SKM-1 (cell line): ENCODE measurements around the gene KLK7.
"Not testable (repeated sequence)": the region's sequence is repeated elsewhere in the genome, so short reads cannot be mapped to it uniquely, and the experiment has no call there.

Source experiments
- DNase-seq: peaks from one replicate; lab custom pipeline; 2025; ENCODE audit not compliant: unreplicated experiment; lab: John Stamatoyannopoulos, UW

The KLK7 gene

GRCh38 chr19:50978772-50979390 is 4.8 kb downstream of the KLK7 start:
- DNase-seq: no peak

GRCh38 chr19:50977626-50978025 is 6.1 kb downstream of the KLK7 start:
- DNase-seq: no peak

- DNase-seq: no peak
Observed at GRCh38 chr19:50975766-50976165, 8.0 kb downstream of the KLK7 start.

GRCh38 chr19:50974702-50975556 is 8.8 kb downstream of the KLK7 start:
- DNase-seq: no peak

GRCh38 chr19:50972795-50973376 is 10.8 kb downstream of the KLK7 start:
- DNase-seq: no peak

- DNase-seq: not testable (repeated sequence)
Observed at GRCh38 chr19:50969810-50970209, 13.9 kb downstream of the KLK7 start.

- DNase-seq: no peak
Observed at GRCh38 chr19:50969413-50969760, 14.3 kb downstream of the KLK7 start, which contains the start of gene KLK6. TSS of gene KLK6 (minus strand) at chr19:50969591. CDS start at chr19:50968104, 1,487 bp downstream.

- DNase-seq: no peak
Observed at GRCh38 chr19:50968716-50969412, 14.9 kb downstream of the KLK7 start.

- DNase-seq: no peak
Observed at GRCh38 chr19:50967929-50968715, 15.6 kb downstream of the KLK7 start.

GRCh38 chr19:50964266-50964665 is 19.5 kb downstream of the KLK7 start:
- no peak for DNase-seq

GRCh38 chr19:50963381-50963780 is 20.3 kb downstream of the KLK7 start:
- no peak for DNase-seq

- DNase-seq: no peak
Observed at GRCh38 chr19:50962245-50962644, 21.5 kb downstream of the KLK7 start.

- DNase-seq: no peak
Observed at GRCh38 chr19:50959731-50960500, 23.8 kb downstream of the KLK7 start.

- no peak for DNase-seq
Observed at GRCh38 chr19:50957587-50957986, 26.1 kb downstream of the KLK7 start.

- DNase-seq: no peak
Observed at GRCh38 chr19:50952910-50953309, 30.8 kb downstream of the KLK7 start, which contains the start of gene KLK5. TSS of gene KLK5 (minus strand) at chr19:50953038. CDS start at chr19:50952657, 381 bp downstream.

- DNase-seq: no peak
Observed at GRCh38 chr19:50949861-50950260, 33.9 kb downstream of the KLK7 start.

- no peak for DNase-seq
Observed at GRCh38 chr19:50947123-50947522, 36.6 kb downstream of the KLK7 start.

- DNase-seq: no peak
Observed at GRCh38 chr19:50944795-50945194, 38.9 kb downstream of the KLK7 start.

GRCh38 chr19:50943074-50943828 is 40.5 kb downstream of the KLK7 start:
- no peak for DNase-seq
